Neural cell (in vitro differentiated cells): ENCODE results near the gene NT5M. TPM values are rescaled to one million over a fixed set of nuclear protein-coding genes. Genes with fewer than 3 reads are reported as not detected.

Experiments used
- H2AFZ ChIP-seq: fragments of 200-600, 300-800 bp; sonication (generic), shearing (Covaris generic); 2 replicates; pipeline ENCODE4 v1.6.0; 2014; ENCODE audit warnings: low read depth, mild to moderate bottlenecking, antibody characterized with exemption, low read length, moderate library complexity
- H3F3A ChIP-seq: fragments of 200-600 bp; shearing (Covaris generic); 2 replicates; pipeline ENCODE4 v1.6.1; 2016; ENCODE audit warnings: mild to moderate bottlenecking, moderate library complexity, mixed read lengths, antibody characterized with exemption, low read length; ENCODE audit not compliant: insufficient read depth, poor library complexity, severe bottlenecking
- H3K27ac ChIP-seq: fragments of 200-600, 300-800 bp; sonication (generic), shearing (Covaris generic); 2 replicates; pipeline ENCODE4 v1.5.1; 2014; ENCODE audit warnings: mild to moderate bottlenecking, low read length, moderate library complexity
- H3K27me3 ChIP-seq: fragments of 300-800, 200-600 bp; sonication (generic), shearing (Covaris generic); 2 replicates; pipeline ENCODE4 v1.6.0; 2014; ENCODE audit warnings: mild to moderate bottlenecking, low read depth, low read length, moderate library complexity; ENCODE audit not compliant: insufficient read depth
- H3K36me3 ChIP-seq: fragments of 300-800, 200-600 bp; sonication (generic), shearing (Covaris generic); 2 replicates; pipeline ENCODE4 v1.5.1; 2014; ENCODE audit warnings: mild to moderate bottlenecking, antibody characterized with exemption, low read length, moderate library complexity; ENCODE audit not compliant: insufficient read depth
- H3K4me2 ChIP-seq: fragments of 300-800, 200-600 bp; sonication (generic), shearing (Covaris generic); 2 replicates; pipeline ENCODE4 v1.6.0; 2014; ENCODE audit warnings: mild to moderate bottlenecking, low read length
- H3K4me3 ChIP-seq: fragments of 300-800, 200-600 bp; sonication (generic), shearing (Covaris generic); 2 replicates; pipeline ENCODE4 v1.5.1; 2014; ENCODE audit warnings: mild to moderate bottlenecking, low read length, moderate library complexity
- H3K79me2 ChIP-seq: fragments of 200-600 bp; shearing (Covaris generic); replicated peaks from 2 replicates; pipeline ENCODE4 v1.6.0; 2014; ENCODE audit warnings: mild to moderate bottlenecking, low read length, moderate library complexity; ENCODE audit not compliant: insufficient read depth
- H3K9ac ChIP-seq: fragments of 300-800, 200-600 bp; sonication (generic), shearing (Covaris generic); 2 replicates; pipeline ENCODE4 v1.6.1; 2016; ENCODE audit warnings: mild to moderate bottlenecking, low read length, mixed read lengths
- H3K9me2 ChIP-seq: fragments of 200-600 bp; shearing (Covaris generic); 2 replicates; pipeline ENCODE4 v1.6.1; 2016; ENCODE audit warnings: mild to moderate bottlenecking, low read length, mixed read lengths; ENCODE audit not compliant: insufficient read depth
- H3K9me3 ChIP-seq: fragments of 200-600, 300-800 bp; sonication (generic), shearing (Covaris generic); 2 replicates; pipeline ENCODE4 v1.6.1; 2016; ENCODE audit warnings: mild to moderate bottlenecking, mixed run types, low read length, moderate library complexity, mixed read lengths
- H4K20me1 ChIP-seq: fragments of 200-600 bp; shearing (Covaris generic); 2 replicates; pipeline ENCODE4 v1.6.1; 2016; ENCODE audit warnings: mild to moderate bottlenecking, mixed run types; ENCODE audit not compliant: insufficient read depth
- CTCF ChIP-seq: fragments of 450-650 bp; IDR thresholded peaks from 2 replicates; pipeline ENCODE4 v1.5.1; 2014; ENCODE audit warnings: antibody characterized with exemption, mild to moderate bottlenecking, moderate library complexity; ENCODE audit not compliant: poor library complexity, severe bottlenecking
- EP300 ChIP-seq: fragments of 450-650 bp; conservative IDR thresholded peaks from 2 replicates; pipeline ENCODE4 v1.6.1; 2014; ENCODE audit warnings: antibody characterized with exemption, mild to moderate bottlenecking, moderate library complexity; ENCODE audit not compliant: poor library complexity, severe bottlenecking
- EZH2 ChIP-seq: fragments of 200-600, 300-800 bp; shearing (Covaris generic), sonication (generic); IDR thresholded peaks from 2 replicates; pipeline ENCODE4 v1.6.1; 2014; ENCODE audit warnings: antibody characterized with exemption, low read length, borderline replicate concordance, mild to moderate bottlenecking; ENCODE audit not compliant: insufficient read depth, poor library complexity, severe bottlenecking
- MXI1 ChIP-seq: fragments of 450-650 bp; conservative IDR thresholded peaks from 2 replicates; pipeline ENCODE4 v1.6.1; 2014; ENCODE audit warnings: antibody characterized with exemption, mild to moderate bottlenecking; ENCODE audit not compliant: poor library complexity, severe bottlenecking
- POLR2AphosphoS5 ChIP-seq: IDR thresholded peaks from 2 replicates; pipeline ENCODE4 v1.6.1; 2012
- RAD21 ChIP-seq: fragments of 450-650 bp; conservative IDR thresholded peaks from 2 replicates; pipeline ENCODE4 v1.6.1; 2014; ENCODE audit warnings: antibody characterized with exemption, mild to moderate bottlenecking, moderate library complexity
- REST ChIP-seq: IDR thresholded peaks from 2 replicates; pipeline ENCODE4 v1.6.1; 2012; ENCODE audit warnings: borderline replicate concordance
- SMC3 ChIP-seq: fragments of 450-650 bp; conservative IDR thresholded peaks from 2 replicates; pipeline ENCODE4 v1.6.1; 2014; ENCODE audit warnings: antibody characterized with exemption, mild to moderate bottlenecking, moderate library complexity; ENCODE audit not compliant: poor library complexity
- TAF1 ChIP-seq: IDR thresholded peaks from 2 replicates; pipeline ENCODE4 v1.6.1; 2012; ENCODE audit warnings: low read depth
- polyA plus RNA-seq: library from polyadenylated mRNA; depleted of rRNA; stranded (reverse); fragments of >200 nt; gene quantifications from 2 replicates; pipeline ENCODE4 v1.2.3, GENCODE V29; 2014

The NT5M gene
- polyA plus RNA-seq, 1 donor from 2014 or later = 11.1 TPM

GRCh38 chr17:17295141-17295540 lies 8.0 kb upstream of the NT5M start:
- no peak overlapping the region for H3K4me3 ChIP-seq
- no peaks in the 10 kb centered on the region for H3K9me2 ChIP-seq
- H2AFZ ChIP-seq = no peak overlapping the region
- H3K9me3 ChIP-seq = no peaks in the 10 kb centered on the region
- H3K36me3 ChIP-seq = no peaks in the 10 kb centered on the region
- H3K27me3 ChIP-seq = no peaks in the 10 kb centered on the region
- no peaks in the 10 kb centered on the region for H4K20me1 ChIP-seq
- TF ChIP-seq POLR2AphosphoS5 (no peak), CTCF (no peak), RAD21 (no peak), REST (no peak), EP300 (no peak), EZH2 (no peak), TAF1 (no peak), SMC3 (no peak), MXI1 (no peak)
- H3K4me2 ChIP-seq = no peak overlapping the region
- no peaks in the 10 kb centered on the region for H3F3A ChIP-seq
- H3K9ac ChIP-seq = no peak overlapping the region
- H3K79me2 ChIP-seq = no peaks in the 10 kb centered on the region
- no peak overlapping the region for H3K27ac ChIP-seq

GRCh38 chr17:17297217-17297616 lies 6.0 kb upstream of the NT5M start:
- Histone ChIP-seq H2AFZ (no peak overlapping the region), H4K20me1 (no peaks in the 10 kb centered on the region), H3K4me2 (no peak overlapping the region), H3K79me2 (no peaks in the 10 kb centered on the region), H3F3A (no peaks in the 10 kb centered on the region), H3K9me2 (no peaks in the 10 kb centered on the region), H3K4me3 (no peak overlapping the region), H3K36me3 (no peaks in the 10 kb centered on the region), H3K27me3 (peaks cover 2% of the 10 kb centered on the region), H3K9me3 (no peaks in the 10 kb centered on the region), H3K9ac (no peak overlapping the region), H3K27ac (no peak overlapping the region)
- TF ChIP-seq EP300 (no peak), CTCF (no peak), TAF1 (no peak), EZH2 (no peak), MXI1 (no peak), RAD21 (no peak), SMC3 (no peak), REST (no peak), POLR2AphosphoS5 (no peak)
